ENCODE data around the gene SNX22. TPM values are rescaled to one million over a fixed set of nuclear protein-coding genes. Genes with fewer than 3 reads are reported as not detected.

Gene SNX22
- total RNA-seq, 1 donor from 2014 or later = 7.3 TPM

DNA sequence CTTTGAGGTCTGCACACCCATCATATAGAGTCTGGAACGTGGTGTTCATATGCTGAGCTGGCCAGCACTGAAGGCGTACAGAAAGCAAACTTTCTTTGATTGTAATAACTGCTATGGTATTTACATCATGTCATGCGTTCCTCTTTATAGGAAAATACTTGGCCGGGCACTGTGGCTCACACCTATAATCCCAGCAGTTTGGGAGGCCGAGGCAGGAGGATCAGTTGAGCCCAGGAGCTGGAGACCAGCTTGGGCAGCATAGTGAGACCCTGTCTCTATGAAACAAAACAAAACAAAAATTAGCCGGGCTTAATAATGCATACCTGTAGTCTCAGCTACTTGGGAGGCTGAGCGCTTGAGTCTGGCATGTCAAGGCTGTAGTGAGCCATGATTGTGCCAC is 3.4 kb upstream of the SNX22 start:
- TF ChIP-seq CTCF (IDR thresholded peaks at IDR 0.05; ENCODE audit: unreplicated experiment) = no peak
- no peak for DNase-seq (ENCODE audit: low spot score, unreplicated experiment)
- Mint-ChIP-seq H3K36me3 (ENCODE audit: insufficient read depth) (peaks cover 1% of the 10 kb centered on the region), H3K4me3 (ENCODE audit: low read depth) (no peak overlapping the region), H3K4me1 (ENCODE audit: low read depth) (peaks cover 21% of the 10 kb centered on the region), H3K27me3 (peaks cover 21% of the 10 kb centered on the region), H3K9me3 (ENCODE audit: low read depth) (no peaks in the 10 kb centered on the region), H3K27ac (no peak overlapping the region)

GRCh38 chr15:64148581-64148980 is 3.0 kb upstream of the SNX22 start:
- Mint-ChIP-seq H3K4me3 (ENCODE audit: low read depth) (no peak overlapping the region), H3K4me1 (ENCODE audit: low read depth) (peaks cover 21% of the 10 kb centered on the region), H3K36me3 (ENCODE audit: insufficient read depth) (peaks cover 1% of the 10 kb centered on the region), H3K27me3 (peaks cover 26% of the 10 kb centered on the region), H3K27ac (no peak overlapping the region), H3K9me3 (ENCODE audit: low read depth) (no peaks in the 10 kb centered on the region)
- no peak for DNase-seq (ENCODE audit: low spot score, unreplicated experiment)
- no peak for TF ChIP-seq CTCF (IDR thresholded peaks at IDR 0.05; ENCODE audit: unreplicated experiment)

DNA sequence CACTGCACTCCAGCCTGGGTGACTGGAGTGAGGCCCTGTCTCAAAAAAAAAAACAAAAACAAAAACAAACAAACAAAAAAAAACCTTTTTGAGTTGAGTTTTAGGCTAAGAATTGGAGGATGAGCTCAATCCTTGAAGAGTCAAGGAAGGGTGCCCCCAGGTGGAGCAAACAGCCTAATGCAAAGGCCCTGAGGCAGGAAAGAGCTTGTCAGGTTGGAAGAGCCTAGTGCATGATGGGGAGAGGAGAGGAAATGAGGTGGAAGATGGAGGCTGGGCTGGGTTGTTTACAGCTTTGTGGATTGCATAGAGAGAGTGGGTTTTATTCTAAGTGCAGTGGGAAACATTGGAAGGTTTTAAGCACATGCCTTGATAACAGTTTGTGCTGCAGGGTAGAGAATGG is 2.1 kb upstream of the SNX22 start:
- Mint-ChIP-seq H3K4me1 (ENCODE audit: low read depth) (peaks cover 23% of the 10 kb centered on the region), H3K36me3 (ENCODE audit: insufficient read depth) (peaks cover 2% of the 10 kb centered on the region), H3K4me3 (ENCODE audit: low read depth) (peak overlapping the region; percentile 24), H3K27me3 (peaks cover 26% of the 10 kb centered on the region), H3K9me3 (ENCODE audit: low read depth) (no peaks in the 10 kb centered on the region), H3K27ac (no peak overlapping the region)
- no peak for TF ChIP-seq CTCF (IDR thresholded peaks at IDR 0.05; ENCODE audit: unreplicated experiment)
- DNase-seq (ENCODE audit: low spot score, unreplicated experiment) = no peak

GRCh38 chr15:64149893-64150578 is 1.5 kb upstream of the SNX22 start:
- Mint-ChIP-seq H3K27ac (no peak overlapping the region), H3K36me3 (ENCODE audit: insufficient read depth) (peaks cover 3% of the 10 kb centered on the region), H3K9me3 (ENCODE audit: low read depth) (no peaks in the 10 kb centered on the region), H3K4me1 (ENCODE audit: low read depth) (peaks cover 21% of the 10 kb centered on the region), H3K27me3 (peaks cover 26% of the 10 kb centered on the region), H3K4me3 (ENCODE audit: low read depth) (peak overlapping the region; percentile 24)
- TF ChIP-seq CTCF (IDR thresholded peaks at IDR 0.05; ENCODE audit: unreplicated experiment) = no peak
- DNase-seq (ENCODE audit: low spot score, unreplicated experiment) = no peak

DNA sequence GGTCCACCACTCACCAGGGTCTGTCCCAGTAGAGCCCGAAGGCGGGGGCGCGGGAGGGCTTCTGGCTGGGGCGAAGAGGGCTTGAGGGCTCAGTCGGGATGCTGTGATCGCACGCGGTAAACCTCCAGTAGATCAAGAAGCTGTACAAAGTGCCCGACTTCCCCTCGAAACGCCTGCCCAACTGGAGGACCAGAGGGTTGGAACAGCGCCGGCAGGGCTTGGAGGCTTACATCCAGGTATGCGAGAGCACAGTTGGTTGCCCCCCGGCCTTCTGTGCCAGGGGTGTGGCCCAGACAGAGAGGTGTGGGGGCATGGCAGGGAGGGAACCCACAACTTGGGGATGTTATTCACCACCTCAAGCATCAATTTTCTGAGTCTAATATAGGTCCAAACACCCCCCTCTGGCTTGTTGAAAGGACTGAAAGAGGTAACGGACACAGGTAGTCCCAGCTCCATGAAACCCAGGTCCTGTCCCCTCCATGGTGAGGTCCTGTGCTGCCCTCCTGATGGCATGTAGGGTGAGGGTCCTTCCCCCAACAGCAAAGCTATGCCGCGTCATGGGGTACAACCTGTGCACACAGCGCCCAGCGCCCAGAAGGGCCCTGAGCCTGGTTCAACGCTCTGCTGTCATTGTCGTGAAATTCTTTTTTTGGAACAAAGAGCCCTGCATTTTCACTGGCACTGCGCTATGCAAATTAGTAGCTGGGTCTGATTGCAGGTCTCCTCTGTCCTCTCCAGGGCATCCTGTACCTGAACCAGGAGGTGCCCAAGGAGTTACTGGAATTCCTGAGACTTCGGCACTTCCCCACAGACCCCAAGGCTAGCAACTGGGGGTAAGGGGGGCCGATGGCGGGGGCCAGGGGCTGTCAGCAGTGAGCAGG is 1.2 kb downstream of the SNX22 start:
- peak overlapping the region; percentile 52 for H3K4me3 Mint-ChIP-seq (ENCODE audit: low read depth)
- peaks cover 26% of the 10 kb centered on the region for H3K27me3 Mint-ChIP-seq
- H3K4me1 Mint-ChIP-seq (ENCODE audit: low read depth) = peaks cover 10% of the 10 kb centered on the region
- DNase-seq (ENCODE audit: low spot score, unreplicated experiment) = no peak
- H3K27ac Mint-ChIP-seq = peak overlapping the region; percentile 16
- TF ChIP-seq CTCF (IDR thresholded peaks at IDR 0.05; ENCODE audit: unreplicated experiment) = no peak
- H3K9me3 Mint-ChIP-seq (ENCODE audit: low read depth) = no peaks in the 10 kb centered on the region
- H3K36me3 Mint-ChIP-seq (ENCODE audit: insufficient read depth) = peaks cover 8% of the 10 kb centered on the region
